ENCODE measurements around the gene STRADA. TPM values are rescaled to one million over a fixed set of nuclear protein-coding genes. Genes with fewer than 3 reads are reported as not detected.

STRADA gene
- total and polyA plus RNA-seq, 2 of the 8 experiments (the other 6 are each of a cell fraction or from before 2014, with no cell fraction given), result 35.6 to 43.3 TPM

- POLR2A ChIA-PET (ENCODE audit: partially characterized antibody), result interaction anchor here (0.8 to 3.2 kb wide), 11 partner anchors 9 to 287 kb away, joined by 3 to 21 read pairs (median 3); partner anchors contain the start of genes DDX42 and MAP3K3
- DNase-seq (ENCODE audit: low read depth in 1 of 2, low spot score in 2 of 2) (peak in 1 of 2 experiments; percentile 57), FAIRE-seq (no peak)
- Histone ChIP-seq H3K4me3 (ENCODE audit: extremely low read depth in 1 of 4, insufficient read depth in 2 of 4, low read depth in 3 of 4, low read length in 4 of 4) (peak overlapping the region; percentile 57 to 83 (median 64)), H3K79me2 (ENCODE audit: control insufficient read depth in 1 of 2, insufficient read depth in 2 of 2, low read length in 2 of 2) (no peaks in the 10 kb centered on the region; a peak in 1 of 4 replicates), H2BK20ac (ENCODE audit: low read length) (no peak overlapping the region), H4K5ac (ENCODE audit: insufficient read length, low read depth, low read length) (no peak overlapping the region), H4K20me1 (replicated peaks in 1 of 2; ENCODE audit: control insufficient read depth in 1 of 2, insufficient read depth in 2 of 2, low read length in 2 of 2) (peaks cover 6 to 8% of the 10 kb centered on the region in 2 experiments), H3K27me3 (replicated peaks in 1 of 4; ENCODE audit: control insufficient read depth in 3 of 4, extremely low read depth in 1 of 4, insufficient read depth in 3 of 4, low read length in 3 of 4) (peaks cover 0 to 5% (median 0%) of the 10 kb centered on the region in 4 experiments; a peak in 3 of 7 replicates), H2BK15ac (ENCODE audit: low read length) (peak overlapping the region; percentile 31; the same call in 1 of the 2 replicates), H3K23me2 (ENCODE audit: low read depth, low read length) (peaks cover 16% of the 10 kb centered on the region; the same call in 1 of the 2 replicates), H3K56ac (replicated peaks; ENCODE audit: insufficient read length, low read depth, low read length) (no peak overlapping the region), H2BK120ac (replicated peaks; ENCODE audit: low read depth, low read length) (no peak overlapping the region), H4K91ac (replicated peaks; ENCODE audit: insufficient read length, low read length) (peak overlapping the region; percentile 31), H4K8ac (ENCODE audit: extremely low read depth, insufficient read depth, low read length) (peak overlapping the region; percentile 54; the same call in 1 of the 2 replicates), H2BK5ac (ENCODE audit: low read depth, low read length) (peak overlapping the region; percentile 85; the same call in 1 of the 2 replicates), H3K9ac (replicated peaks in 1 of 4; ENCODE audit: extremely low read depth in 1 of 4, low read depth in 3 of 4, low read length in 3 of 4) (no peak overlapping the region), H3K27ac (ENCODE audit: low read depth, low read length) (no peak overlapping the region), H2BK12ac (ENCODE audit: low read depth, low read length) (peak overlapping the region; percentile 84; the same call in 1 of the 2 replicates), H3K4me2 (ENCODE audit: insufficient read depth in 1 of 2, low read depth in 2 of 2, low read length in 2 of 2) (peak overlapping the region; percentile 76 to 84), H3K79me1 (ENCODE audit: low read depth, low read length) (no peaks in the 10 kb centered on the region), H2AK5ac (ENCODE audit: low read depth, low read length) (no peak overlapping the region; the same call in 1 of the 2 replicates), H3K4ac (replicated peaks; ENCODE audit: insufficient read length, low read depth, low read length) (no peak overlapping the region), H2AFZ (ENCODE audit: low read length) (no peak overlapping the region), H3K18ac (ENCODE audit: extremely low read depth, low read length) (0 out of 2 replicates have a peak overlapping the region, but pooled peaks have one; percentile 15), H3K14ac (ENCODE audit: insufficient read length) (no peak overlapping the region), H3K36me3 (ENCODE audit: control insufficient read depth in 2 of 4, insufficient read depth in 4 of 4, low read length in 3 of 4) (peaks cover 0 to 12% (median 0%) of the 10 kb centered on the region in 4 experiments; a peak in 1 of 8 replicates), H3K4me1 (replicated peaks in 1 of 4; ENCODE audit: control insufficient read depth in 3 of 4, insufficient read depth in 4 of 4, low read length in 3 of 4) (peaks cover 3 to 25% (median 18%) of the 10 kb centered on the region in 4 experiments; a peak in 6 of 7 replicates), H3K23ac (ENCODE audit: insufficient read length) (no peak overlapping the region), H3K9me3 (ENCODE audit: insufficient read depth in 2 of 2, low read depth in 1 of 2, low read length in 1 of 2) (no peaks in the 10 kb centered on the region)
- CTCF ChIA-PET (ENCODE audit: partially characterized antibody), result interaction anchor here (0.5 to 7.3 kb wide), 25 partner anchors 9 to 802 kb away, joined by 3 to 65 read pairs (median 4); partner anchors contain the start of genes CCDC47 and DDX42
- WGBS, 2 experiments (ENCODE audit: extremely low coverage in 1 of 2, insufficient coverage in 1 of 2, insufficient read length in 1 of 2, insufficient replicate concordance in 2 of 2, low coverage in 1 of 2, low lambda C conversion rate in 2 of 2, missing lambda C conversion rate in 1 of 2), result 68% methylated on average over 20 of the region's 24 CpGs; no CpG with 5 or more reads in 1 of the 2 experiments
- TF ChIP-seq SIRT6 (IDR thresholded peaks at IDR 0.05; ENCODE audit: low read length) (no peak), TAF1 (IDR thresholded peaks at IDR 0.05; ENCODE audit: low read depth, low read length) (no peak), ASH2L (IDR thresholded peaks at IDR 0.05; ENCODE audit: low read length) (no peak), KDM4A (IDR thresholded peaks at IDR 0.05; ENCODE audit: low read depth, low read length, severe bottlenecking) (no peak), RAD21 (IDR thresholded peaks at IDR 0.05 in 1 of 2, conservative IDR thresholded peaks at IDR 0.05 in 1 of 2; ENCODE audit: low read depth in 2 of 2, low read length in 2 of 2) (no peak), SRF (IDR thresholded peaks at IDR 0.05; ENCODE audit: low read depth, low read length) (no peak), POLR2AphosphoS5 (IDR thresholded peaks at IDR 0.05; ENCODE audit: low read depth, low read length) (no peak), BACH1 (IDR thresholded peaks at IDR 0.05; ENCODE audit: low read length) (no peak), GTF2F1 (IDR thresholded peaks at IDR 0.05; ENCODE audit: borderline replicate concordance, low read depth, low read length) (no peak), TCF12 (IDR thresholded peaks at IDR 0.05; ENCODE audit: low read depth, low read length) (no peak)
- TF ChIP-seq, protein P1, sequence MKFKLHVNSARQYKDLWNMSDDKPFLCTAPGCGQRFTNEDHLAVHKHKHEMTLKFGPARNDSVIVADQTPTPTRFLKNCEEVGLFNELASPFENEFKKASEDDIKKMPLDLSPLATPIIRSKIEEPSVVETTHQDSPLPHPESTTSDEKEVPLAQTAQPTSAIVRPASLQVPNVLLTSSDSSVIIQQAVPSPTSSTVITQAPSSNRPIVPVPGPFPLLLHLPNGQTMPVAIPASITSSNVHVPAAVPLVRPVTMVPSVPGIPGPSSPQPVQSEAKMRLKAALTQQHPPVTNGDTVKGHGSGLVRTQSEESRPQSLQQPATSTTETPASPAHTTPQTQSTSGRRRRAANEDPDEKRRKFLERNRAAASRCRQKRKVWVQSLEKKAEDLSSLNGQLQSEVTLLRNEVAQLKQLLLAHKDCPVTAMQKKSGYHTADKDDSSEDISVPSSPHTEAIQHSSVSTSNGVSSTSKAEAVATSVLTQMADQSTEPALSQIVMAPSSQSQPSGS (IDR thresholded peaks at IDR 0.05; ENCODE audit: low read length), result no peak
These were observed 43.2 kb downstream of the STRADA start for GRCh38 chr17:63698381-63698885.

All from H1 (cell line).